ENCODE data around the gene PRSS36. TPM values are rescaled to one million over a fixed set of nuclear protein-coding genes. Genes with fewer than 3 reads are reported as not detected.
"Not testable (repeated sequence)": the region's sequence is repeated elsewhere in the genome, so short reads cannot be mapped to it uniquely, and the experiment has no call there.

PRSS36 gene
- total RNA-seq, 1 donor from 2014 or later: 0.96 TPM

DNA sequence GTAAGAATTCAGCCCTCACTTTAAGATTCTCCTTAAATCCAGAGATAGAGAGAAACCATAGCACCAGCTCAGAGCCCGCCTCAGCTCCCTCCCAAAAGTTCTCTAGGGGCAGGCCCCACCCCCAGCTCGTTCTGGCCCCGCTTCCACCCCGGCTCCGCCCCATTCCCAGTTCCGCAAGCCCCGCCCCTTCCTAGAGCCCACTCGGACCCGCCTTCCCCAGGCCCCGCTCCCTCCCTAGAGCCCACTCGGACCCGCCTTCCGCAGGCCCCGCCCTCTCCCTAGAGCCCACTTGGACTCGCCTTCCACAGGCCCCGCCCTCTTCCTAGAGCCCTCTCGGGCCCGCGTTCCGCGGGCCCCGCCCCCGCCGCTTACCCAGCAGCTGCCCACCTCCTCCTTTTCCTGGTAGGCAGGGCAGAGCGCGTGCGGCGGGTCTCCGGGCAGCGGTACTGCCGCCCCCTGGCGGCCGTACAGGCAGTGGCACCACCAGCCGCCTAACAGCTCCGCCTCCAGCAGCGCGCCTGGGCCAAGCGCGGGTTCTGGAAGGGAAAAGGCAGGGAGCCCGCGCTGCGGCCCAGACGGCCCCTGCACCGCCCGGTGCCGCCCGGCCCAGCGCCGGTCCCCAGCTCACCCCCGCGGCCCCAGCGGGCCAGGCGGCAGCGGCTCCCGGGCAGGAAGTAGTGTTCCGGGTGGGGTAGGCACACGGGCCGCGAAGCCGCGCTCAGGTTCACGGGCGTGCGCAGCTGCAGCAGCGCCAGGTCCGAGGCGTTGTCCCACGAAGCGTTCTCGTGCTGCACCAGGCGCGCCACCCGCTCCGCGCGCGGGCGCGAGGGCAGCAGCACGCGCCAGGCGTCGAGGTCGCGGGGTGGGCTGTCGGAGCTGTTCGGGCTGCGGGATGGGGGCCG is 7.5 kb downstream of the PRSS36 start:
- no peaks in the 10 kb centered on the region for H3K9me3 Mint-ChIP-seq
- peak; percentile 98 to 99 for DNase-seq (ENCODE audit: low spot score in 2 of 2, unreplicated experiment in 2 of 2)
- peaks cover 21% of the 10 kb centered on the region for H3K27me3 Mint-ChIP-seq (ENCODE audit: low read depth)
- H3K4me1 Mint-ChIP-seq: peaks cover 30% of the 10 kb centered on the region
- TF ChIP-seq, protein P1, sequence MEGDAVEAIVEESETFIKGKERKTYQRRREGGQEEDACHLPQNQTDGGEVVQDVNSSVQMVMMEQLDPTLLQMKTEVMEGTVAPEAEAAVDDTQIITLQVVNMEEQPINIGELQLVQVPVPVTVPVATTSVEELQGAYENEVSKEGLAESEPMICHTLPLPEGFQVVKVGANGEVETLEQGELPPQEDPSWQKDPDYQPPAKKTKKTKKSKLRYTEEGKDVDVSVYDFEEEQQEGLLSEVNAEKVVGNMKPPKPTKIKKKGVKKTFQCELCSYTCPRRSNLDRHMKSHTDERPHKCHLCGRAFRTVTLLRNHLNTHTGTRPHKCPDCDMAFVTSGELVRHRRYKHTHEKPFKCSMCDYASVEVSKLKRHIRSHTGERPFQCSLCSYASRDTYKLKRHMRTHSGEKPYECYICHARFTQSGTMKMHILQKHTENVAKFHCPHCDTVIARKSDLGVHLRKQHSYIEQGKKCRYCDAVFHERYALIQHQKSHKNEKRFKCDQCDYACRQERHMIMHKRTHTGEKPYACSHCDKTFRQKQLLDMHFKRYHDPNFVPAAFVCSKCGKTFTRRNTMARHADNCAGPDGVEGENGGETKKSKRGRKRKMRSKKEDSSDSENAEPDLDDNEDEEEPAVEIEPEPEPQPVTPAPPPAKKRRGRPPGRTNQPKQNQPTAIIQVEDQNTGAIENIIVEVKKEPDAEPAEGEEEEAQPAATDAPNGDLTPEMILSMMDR (IDR thresholded peaks at IDR 0.05; ENCODE audit: unreplicated experiment): peak; percentile 95
- H3K36me3 Mint-ChIP-seq: no peaks in the 10 kb centered on the region
- peak overlapping the region; percentile 71 for H3K4me3 Mint-ChIP-seq
- peak overlapping the region; percentile 99 for H3K27ac Mint-ChIP-seq

DNA sequence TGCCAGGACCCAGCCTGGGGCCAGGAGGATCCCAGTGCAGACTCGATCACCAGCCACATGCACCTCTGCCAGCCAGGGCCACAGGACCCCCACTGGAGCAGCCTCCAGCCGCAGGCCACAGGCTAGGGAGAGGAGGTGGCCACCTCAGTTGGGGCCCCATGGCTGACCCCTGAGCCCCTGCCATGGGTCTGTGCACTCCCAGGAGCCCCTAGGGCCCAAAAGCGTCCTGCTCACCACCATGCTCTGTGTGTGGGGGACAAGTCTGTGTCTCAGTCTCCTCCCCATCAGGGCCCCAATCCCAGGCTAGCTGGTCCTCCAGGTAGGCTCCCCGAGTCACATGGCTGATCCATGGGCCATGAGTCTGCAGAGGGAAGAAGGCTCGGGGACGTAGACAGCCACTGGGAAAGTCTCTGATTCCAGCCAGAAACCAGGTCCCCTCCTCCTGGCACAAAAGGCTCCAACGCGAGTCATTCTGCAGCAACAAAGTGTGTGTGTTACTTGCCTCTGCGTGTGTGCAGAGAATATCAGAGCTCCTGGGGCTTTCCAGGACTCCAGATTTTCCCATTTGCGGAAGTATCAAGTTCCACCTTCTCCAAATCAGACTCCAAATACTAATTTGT is 8.3 kb downstream of the PRSS36 start:
- Mint-ChIP-seq H3K9me3 (no peaks in the 10 kb centered on the region), H3K27me3 (ENCODE audit: low read depth) (peaks cover 14% of the 10 kb centered on the region), H3K27ac (peak overlapping the region; percentile 99), H3K4me3 (peak overlapping the region; percentile 71), H3K4me1 (peaks cover 30% of the 10 kb centered on the region), H3K36me3 (no peaks in the 10 kb centered on the region)
- TF ChIP-seq, protein P1 (IDR thresholded peaks at IDR 0.05; ENCODE audit: unreplicated experiment): no peak
- peak in 1 of 2 experiments; percentile 47 for DNase-seq (ENCODE audit: low spot score in 2 of 2, unreplicated experiment in 2 of 2)

DNA sequence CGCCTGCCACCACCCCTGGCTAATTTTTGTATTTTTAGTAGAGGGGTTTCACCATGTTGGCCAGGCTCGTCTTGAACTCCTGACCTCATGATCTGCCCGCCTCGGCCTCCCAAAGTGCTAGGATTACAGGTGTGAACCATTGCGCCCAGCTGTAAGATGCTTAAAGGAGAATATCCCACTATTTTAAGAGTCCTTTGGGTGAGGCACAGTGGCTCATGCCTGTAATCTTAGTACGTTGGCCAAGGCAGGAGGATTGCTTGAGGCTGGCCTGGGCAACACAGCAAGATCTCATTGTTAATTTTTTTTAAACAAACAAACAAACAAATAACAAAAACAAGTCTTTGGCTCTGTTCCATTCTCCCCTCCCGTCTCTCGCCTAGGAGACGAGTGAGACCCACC is 8.8 kb downstream of the PRSS36 start:
- H3K4me1 Mint-ChIP-seq: peaks cover 33% of the 10 kb centered on the region
- not testable (repeated sequence) for H3K27me3 Mint-ChIP-seq (ENCODE audit: low read depth); H3K9me3 Mint-ChIP-seq; H3K36me3 Mint-ChIP-seq; DNase-seq (ENCODE audit: low spot score in 2 of 2, unreplicated experiment in 2 of 2)
- peak overlapping the region; percentile 99 for H3K27ac Mint-ChIP-seq
- peak overlapping the region; percentile 71 for H3K4me3 Mint-ChIP-seq

DNA sequence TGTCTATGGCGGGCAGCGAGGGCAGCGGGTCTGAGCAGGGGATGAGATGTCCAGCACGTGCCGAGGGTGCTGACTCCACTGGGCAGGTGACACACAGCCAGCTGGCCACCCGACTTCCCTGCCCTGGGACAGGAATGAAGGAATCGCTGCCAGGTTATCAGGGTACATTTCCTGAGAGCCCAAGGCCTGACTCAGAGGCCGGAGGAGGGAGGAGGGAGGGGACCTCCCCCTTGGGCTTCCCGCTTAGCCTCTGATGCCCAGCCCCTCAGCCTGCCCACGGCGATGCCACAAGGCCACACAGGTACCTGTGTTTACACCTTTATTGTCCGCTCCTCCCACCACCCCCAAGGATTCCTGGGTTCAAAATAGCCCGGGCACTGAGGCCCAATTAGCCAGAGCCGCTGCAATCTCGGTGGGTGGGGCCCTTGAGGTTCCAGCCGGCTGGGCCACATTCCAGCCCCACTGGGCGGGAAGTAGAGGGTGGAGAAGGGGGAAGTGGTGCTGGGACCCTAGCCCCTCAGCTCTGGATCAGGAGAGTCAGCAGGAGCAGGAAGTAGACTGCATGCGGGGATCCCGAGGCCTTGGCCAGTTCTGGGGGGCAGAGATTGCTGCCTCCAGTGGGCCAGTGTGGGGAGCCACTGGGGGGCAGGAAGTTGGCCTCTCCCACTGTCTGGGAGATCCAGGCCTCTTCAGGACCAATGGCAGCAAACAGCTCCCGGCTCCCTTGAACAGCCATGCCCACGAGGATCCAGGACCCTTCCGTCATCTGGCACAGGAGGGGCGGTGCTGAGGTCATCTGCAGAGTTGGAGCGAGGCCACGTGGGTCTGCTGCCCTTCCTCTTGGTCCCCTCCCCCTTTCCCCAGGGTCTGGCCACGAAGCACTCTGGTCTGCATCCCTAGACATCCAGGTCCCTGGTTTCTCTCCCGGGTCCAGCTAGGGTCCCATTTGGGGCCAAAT is 11.0 kb downstream of the PRSS36 start:
- peak in 1 of 2 experiments; percentile 65 for DNase-seq (ENCODE audit: low spot score in 2 of 2, unreplicated experiment in 2 of 2)
- Mint-ChIP-seq H3K4me3 (peak overlapping the region; percentile 9), H3K4me1 (peaks cover 48% of the 10 kb centered on the region), H3K27me3 (ENCODE audit: low read depth) (no peaks in the 10 kb centered on the region), H3K9me3 (no peaks in the 10 kb centered on the region), H3K27ac (peak overlapping the region; percentile 79), H3K36me3 (no peaks in the 10 kb centered on the region)
- TF ChIP-seq, protein P1 (IDR thresholded peaks at IDR 0.05; ENCODE audit: unreplicated experiment): no peak

DNA sequence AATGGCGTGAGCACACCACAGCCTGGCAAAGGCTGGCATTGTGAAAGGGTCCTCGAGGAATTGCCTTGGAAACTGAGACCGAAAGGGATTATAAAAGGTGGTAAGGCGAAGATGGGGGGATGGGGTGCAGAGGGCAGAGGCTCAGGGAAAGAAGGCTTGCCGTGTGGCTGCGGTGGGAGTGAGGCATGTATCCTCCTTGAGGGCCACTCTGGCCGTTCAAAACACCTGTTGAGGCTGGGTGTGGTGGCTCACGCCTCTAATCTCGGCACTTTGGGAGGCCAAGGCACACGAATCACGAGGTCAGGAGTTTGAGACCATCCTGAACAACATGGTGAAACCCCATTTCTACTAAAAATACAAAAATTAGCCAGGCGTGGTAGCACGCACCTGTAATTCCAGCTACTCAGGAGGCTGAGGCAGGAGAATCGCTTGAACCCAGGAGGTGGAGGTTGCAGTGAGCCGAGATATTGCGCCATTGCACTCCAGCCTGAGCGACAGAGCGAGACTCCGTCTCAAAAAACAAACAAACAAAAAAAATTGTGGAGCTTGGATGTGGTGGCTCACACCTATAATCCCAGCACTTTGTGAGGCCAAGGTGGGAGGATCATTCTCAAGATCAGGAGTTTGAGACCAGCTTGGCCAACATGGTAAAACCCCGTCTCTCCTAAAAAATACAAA is 12.9 kb downstream of the PRSS36 start:
- H3K27me3 Mint-ChIP-seq (ENCODE audit: low read depth); H3K9me3 Mint-ChIP-seq; DNase-seq (ENCODE audit: low spot score in 2 of 2, unreplicated experiment in 2 of 2); H3K4me3 Mint-ChIP-seq; H3K36me3 Mint-ChIP-seq: not testable (repeated sequence)
- peaks cover 59% of the 10 kb centered on the region for H3K4me1 Mint-ChIP-seq
- H3K27ac Mint-ChIP-seq: peak overlapping the region; percentile 67

DNA sequence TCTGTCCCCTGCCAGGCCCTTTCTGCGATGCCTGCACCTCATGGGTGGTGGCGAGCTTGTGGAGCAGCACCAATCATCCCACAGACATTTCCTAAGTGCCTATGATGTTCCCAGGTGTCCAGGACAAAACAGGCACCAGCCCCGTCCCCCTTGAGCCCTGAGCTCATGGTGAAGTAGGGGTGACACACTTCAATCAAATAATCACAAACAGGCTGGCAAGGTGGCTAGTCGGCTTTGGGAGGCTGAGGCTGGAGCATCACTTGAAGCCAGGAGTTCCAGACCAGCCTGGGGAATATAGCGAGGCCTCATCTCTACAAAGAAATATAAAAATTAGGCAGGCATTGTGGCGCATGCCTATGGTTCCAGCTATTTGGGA is 13.6 kb downstream of the PRSS36 start:
- no peak for DNase-seq (ENCODE audit: low spot score in 2 of 2, unreplicated experiment in 2 of 2)
- peak overlapping the region; percentile 68 for H3K27ac Mint-ChIP-seq
- H3K27me3 Mint-ChIP-seq (ENCODE audit: low read depth): no peaks in the 10 kb centered on the region
- peaks cover 57% of the 10 kb centered on the region for H3K4me1 Mint-ChIP-seq
- TF ChIP-seq, protein P1 (IDR thresholded peaks at IDR 0.05; ENCODE audit: unreplicated experiment): no peak
- H3K4me3 Mint-ChIP-seq: peak overlapping the region; percentile 87
- no peaks in the 10 kb centered on the region for H3K9me3 Mint-ChIP-seq
- H3K36me3 Mint-ChIP-seq: peaks cover 3% of the 10 kb centered on the region
